GM12873 (cell line): ENCODE measurements around the gene GHRH.

Experiments
- CTCF ChIP-seq: IDR thresholded peaks from 2 replicates; pipeline ENCODE4 v1.5.1; 2012; ENCODE audit warnings: low read depth, mild to moderate bottlenecking, moderate library complexity, low read length, control low read depth; ENCODE audit not compliant: insufficient read depth; ENCODE audit errors: missing control alignments

GHRH gene

GRCh38 chr20:37235065-37235464, 26.5 kb downstream of the GHRH start:
- no peak for TF ChIP-seq CTCF

GRCh38 chr20:37234254-37234581, 27.4 kb downstream of the GHRH start:
- no peak for TF ChIP-seq CTCF

- no peak for TF ChIP-seq CTCF
Measured at GRCh38 chr20:37233548-37234253, 27.9 kb downstream of the GHRH start.

GRCh38 chr20:37231947-37232630, 29.5 kb downstream of the GHRH start:
- TF ChIP-seq CTCF: no peak

- TF ChIP-seq CTCF: no peak
Measured at GRCh38 chr20:37230200-37230599, 31.4 kb downstream of the GHRH start.

- TF ChIP-seq CTCF: no peak
Measured at GRCh38 chr20:37229357-37229756, 32.3 kb downstream of the GHRH start.

- no peak for TF ChIP-seq CTCF
Measured at GRCh38 chr20:37228656-37229055, 33.0 kb downstream of the GHRH start.
